HG02840 (cell line): ENCODE results near the gene HOGA1.
"Not testable (repeated sequence)": the region's sequence is repeated elsewhere in the genome, so short reads cannot be mapped to it uniquely, and the experiment has no call there.

Source experiments
- ATAC-seq: cut with Tn5 transposase; IDR thresholded peaks from one replicate; pipeline ENCODE4 v1.9.1; 2021; ENCODE audit warnings: mild to moderate bottlenecking, moderate library complexity, moderate number of reproducible peaks; ENCODE audit not compliant: unreplicated experiment, low FRiP score

The HOGA1 gene

DNA sequence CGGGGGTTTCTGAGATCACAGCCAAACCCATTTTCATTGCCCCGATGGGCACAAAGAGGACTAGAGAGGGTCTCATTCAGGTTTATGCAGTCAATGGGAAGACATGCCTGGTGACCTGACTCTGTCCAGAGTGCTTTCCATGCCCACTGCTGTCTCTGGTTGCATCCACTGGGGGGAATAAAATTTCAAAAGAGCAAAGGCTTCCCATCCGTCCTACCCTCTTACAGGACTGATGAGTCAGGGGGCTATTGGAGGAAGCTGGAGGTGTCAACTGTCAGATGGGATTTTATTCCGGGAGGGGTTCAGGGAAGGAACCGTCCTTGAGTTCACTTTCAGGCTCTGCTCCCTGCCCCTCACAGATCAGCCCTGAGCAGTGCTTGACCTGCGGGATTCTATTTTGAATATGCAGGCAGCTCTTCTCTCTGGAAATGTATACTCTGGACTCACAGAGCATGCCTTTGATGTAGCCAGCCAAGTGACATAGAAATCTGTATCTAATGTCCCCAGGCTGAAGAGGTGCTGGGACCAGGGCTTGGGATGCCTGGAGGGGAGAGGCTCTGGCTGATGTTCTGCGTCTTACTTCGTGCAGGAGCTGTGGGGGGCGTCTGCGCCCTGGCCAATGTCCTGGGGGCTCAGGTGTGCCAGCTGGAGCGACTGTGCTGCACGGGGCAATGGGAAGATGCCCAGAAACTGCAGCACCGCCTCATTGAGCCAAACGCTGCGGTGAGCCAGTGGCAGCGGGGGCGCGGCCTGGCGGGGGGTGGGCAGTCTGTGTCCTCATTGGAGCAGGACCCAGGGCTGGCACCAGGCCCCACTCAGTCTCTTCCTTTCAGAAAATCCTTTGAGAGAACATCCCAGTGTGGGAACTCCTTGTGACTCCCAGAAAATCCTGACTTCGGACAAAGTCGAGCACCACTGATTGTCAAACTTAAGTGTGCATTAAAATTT is 17.4 kb downstream of the HOGA1 start:
- ATAC-seq = no peak

DNA sequence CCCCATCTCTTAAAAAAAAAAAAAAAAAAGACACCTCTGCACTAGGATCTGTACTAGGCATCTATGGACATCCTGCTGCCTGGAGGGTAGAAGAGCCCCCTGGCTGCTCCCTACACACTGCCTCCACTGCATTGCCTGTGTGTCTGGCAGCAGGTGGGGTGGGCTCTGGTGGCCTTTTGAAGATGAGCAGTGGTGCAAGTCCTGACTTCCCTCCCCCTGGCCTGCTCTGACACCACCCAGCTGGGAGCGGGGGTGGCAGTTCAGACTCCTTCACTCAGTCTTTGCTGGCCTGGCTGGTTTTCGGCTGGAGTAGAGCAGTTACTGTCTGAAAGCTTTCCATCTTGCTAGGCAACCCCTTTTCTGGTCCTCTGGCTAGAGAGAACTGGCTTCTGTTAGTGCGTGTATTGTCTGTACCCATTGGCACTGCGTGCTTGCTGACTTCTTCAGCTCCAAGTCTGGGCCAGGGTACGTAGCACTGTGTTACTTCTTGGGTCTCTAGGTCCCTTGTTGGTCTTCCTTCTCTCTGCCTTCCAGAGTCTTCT is 23.0 kb downstream of the HOGA1 start:
- ATAC-seq = no peak

DNA sequence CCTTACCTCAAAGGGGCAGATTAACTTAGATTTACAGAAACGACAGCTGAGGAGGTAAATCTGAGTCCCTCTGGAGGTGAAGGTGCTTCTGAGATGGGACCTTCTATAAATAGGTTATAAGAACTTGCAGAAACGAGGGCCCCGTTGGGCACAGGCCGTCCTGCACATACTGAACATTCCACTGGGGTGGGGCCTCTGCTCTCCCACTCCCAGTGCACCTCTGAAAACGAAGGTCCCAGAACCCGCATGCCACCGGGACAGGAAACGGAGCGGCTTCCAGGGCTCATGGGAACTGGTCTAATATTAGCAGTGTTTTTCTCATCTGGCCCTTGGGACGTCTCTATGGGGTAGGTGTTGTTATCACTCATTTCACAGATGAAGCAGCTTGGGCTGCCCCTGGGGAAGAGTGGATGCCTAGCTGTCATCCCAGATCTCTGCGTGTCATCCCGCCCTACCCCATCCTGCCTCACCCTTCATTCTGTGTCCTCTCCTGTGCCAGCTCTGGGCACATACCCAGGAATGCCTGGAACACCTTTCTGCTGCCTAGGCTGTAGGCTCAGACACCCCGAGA is 24.9 kb downstream of the HOGA1 start:
- no peak for ATAC-seq

DNA sequence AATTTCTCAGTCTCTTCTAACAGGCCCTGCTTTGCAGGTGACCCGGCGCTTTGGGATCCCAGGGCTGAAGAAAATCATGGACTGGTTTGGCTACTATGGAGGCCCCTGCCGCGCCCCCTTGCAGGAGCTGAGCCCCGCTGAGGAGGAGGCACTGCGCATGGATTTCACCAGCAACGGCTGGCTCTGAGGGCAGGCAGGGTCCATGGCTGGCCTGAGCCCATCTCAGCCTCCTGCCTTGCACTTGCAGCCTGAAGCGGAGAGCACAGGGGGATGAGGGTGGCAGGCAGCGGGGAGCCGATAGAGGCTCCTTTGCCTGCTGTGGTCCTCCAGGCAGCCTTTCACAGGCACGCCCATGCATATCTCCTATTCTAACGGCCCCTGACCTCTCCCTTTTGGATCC is 27.3 kb downstream of the HOGA1 start:
- ATAC-seq = no peak

DNA sequence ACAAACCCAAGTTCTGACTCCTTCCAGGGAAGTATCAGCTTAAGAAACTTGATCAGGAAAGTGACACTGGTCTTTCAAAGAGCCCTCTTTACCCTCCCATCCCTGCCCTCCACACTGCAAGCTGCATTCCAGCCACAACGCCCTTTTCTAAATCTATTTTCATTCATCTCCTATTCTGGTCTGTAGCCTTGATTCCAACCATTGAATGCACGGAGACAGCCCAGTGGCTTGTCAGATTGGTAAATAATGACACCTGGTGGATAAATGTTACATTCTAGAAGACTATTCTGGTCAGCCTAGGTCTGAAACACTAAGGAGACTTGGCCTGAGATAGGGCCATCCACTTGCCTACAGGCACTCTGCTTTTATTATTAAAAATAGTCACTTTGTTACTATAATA is 28.2 kb downstream of the HOGA1 start:
- no peak for ATAC-seq

DNA sequence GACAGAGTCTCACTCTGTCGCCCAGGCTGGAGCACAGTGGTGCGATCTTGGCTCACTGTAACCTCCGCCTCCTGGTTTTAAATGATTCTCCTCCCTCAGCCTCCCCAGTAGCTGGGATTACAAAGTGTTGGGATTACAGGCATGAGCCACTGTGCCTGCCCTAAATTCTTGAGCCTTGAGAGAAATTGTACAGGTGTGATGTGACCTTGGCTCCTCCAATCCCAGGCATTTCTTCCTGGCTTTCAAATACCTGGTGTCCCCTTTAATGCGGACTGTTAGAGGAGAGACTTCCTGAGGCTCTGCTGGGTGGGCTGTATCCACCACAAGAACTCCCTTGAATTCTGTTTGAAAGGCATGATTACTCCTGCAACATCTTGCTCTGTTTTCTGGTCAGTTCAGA is 34.1 kb downstream of the HOGA1 start:
- ATAC-seq = no peak

DNA sequence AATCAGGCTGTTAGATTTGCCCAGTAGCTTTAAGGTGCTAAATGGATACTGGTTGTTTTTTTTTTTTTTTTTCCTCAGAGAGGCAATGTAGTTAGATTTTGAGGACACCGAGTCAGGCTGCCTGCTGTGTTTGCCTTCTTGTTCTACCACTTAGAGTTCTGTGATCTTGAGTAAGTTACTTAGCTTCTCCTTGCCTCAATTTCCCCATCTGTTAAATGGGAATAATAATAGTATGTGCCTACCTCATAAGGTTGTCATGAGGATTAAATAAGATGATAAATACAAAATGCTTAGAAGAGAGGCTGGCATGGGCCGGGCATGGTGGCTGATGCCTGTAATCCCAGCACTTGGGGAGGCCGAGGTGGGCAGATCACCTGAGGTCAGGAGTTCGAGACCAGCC is 34.5 kb downstream of the HOGA1 start:
- ATAC-seq = no peak

DNA sequence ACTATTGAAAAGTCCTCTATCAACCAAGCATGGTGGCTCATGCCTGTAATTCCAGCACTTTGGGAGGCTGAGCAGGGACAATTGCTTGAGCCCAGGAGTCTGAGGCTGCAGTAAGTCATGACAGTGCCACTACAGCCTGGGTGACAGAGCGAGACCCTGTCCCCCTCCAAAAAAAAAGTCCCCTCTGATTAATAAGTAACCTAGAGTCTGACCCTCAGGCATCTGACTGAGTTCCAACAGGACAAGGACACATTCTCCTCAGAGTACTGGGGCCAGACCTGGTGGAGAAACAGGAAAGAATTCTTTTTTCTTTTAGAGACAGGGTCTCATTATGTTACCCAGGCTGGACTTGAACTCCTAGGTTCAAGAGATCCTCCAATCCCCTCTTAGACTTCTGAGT is 39.1 kb downstream of the HOGA1 start:
- ATAC-seq = no peak

DNA sequence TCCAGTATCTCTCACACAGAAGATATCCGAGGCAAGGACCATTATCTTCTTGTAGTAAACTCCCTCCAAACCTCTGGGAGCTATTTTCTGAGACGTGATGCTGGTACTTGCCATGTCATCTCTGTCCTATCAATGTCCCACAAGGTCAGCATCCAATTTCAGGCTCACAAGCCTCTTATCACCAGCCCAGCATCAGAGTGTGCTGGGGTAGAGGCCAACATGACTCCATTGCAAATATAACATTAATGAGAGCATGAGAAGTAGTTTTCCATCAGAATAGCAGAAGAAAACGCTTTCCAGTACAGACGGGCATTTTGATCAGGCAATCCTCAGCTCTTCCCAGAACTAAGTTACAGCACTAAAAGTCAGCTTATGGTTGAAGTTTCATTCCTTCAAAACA is 43.5 kb downstream of the HOGA1 start:
- ATAC-seq = no peak

DNA sequence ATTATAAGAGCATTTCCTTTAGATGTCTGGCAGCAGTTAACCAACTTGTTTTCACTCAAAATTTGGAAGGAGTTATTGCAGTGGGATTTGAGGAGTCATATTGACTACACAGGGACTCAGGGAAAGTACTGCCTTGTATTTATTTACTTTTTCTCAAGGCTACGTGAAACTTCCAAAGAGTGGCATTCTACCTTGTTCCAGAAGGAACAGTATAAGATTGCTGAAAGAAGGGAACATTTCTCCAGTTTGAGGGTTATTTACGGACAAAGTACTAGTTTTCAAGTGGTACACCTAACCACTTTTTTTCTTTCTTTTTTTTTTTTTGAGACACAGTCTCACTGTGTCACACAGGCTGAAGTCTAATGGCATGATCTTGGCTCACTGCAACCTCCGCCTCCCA is 44.0 kb downstream of the HOGA1 start:
- ATAC-seq = no peak

DNA sequence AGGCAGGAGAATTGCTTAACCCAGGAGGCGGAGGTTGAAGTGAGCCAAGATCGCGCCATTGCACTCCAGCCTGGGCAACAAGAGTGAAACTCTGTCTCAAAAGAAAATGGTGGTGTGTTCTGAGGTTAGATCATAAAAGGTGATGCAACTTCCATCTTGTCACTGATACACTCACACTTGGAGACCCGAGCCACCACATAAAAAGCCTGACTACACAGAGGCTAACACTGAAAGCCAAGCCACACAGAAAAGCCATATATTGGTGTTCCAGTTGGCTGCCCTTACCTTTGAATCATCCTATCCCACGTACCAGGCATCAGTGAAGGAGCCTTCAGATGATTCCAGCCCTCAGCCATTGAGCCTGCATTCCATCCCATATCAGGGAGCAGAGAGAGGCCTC is 45.1 kb downstream of the HOGA1 start:
- ATAC-seq = no peak

DNA sequence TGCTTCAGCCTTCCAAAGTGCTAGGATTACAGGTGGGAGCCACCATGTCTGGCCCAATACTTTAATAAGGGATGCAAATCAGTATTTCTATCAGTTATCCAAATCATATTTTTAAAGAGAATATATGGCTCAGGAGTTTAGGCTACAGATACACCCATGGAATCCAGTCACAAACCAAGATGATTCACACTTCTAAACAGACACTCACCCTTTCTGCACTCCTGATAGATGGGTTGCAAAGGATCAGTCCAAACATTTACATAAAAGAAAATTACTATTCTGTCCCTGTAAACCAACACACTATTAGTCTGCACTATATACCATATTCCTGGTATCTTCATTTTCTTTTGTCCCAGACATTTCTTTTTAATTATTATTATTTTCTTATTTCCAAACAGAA is 46.9 kb downstream of the HOGA1 start:
- ATAC-seq = no peak

DNA sequence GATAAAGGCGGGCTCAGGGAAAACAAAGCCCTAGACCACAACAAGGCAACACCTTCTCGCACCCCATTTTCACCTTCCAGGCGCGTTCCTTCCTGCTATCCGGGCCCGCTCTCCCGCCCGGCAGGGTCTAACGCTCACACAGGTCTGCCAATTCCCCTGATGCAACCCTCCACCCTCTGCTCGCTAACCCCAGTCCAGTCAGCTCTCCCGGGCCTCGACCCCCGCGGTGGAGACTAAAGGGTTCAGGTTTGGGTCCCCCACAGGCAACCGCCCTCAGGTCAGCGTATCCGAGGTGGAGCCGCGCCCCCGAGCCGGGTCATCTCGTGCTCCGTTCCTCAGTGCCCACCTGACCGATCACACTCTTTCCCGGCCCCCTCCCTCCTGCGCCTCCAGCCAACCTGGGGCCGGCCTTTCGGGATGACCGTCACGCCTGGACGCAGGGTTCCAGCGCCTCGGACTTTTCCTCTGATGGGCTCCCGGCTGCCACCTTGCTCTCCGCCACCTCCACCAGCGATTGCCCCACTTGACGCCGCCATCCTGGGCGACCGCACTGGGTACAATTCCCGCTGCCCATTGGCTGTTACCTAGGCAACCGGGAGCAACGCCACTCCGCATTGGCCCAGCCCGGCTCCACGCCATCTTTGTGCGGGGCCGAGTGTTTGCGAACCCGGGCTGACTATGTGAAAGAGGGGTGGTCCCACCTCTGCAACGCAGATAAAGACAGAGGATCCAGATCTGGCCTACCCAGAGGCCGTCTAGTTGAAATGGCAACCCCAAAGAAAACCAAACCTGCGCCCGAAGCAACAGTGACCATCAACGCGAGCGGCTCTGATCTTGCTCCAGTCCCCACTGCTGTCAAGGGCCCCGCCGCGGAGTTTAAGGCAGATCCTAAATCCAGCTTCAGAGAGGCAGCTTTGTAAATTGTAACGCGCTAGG is 49.0 kb downstream of the HOGA1 start, which contains the start of gene MORN4:
Gene MORN4 (minus strand): TSS at position 552 of the 936 bp plus-strand sequence. CDS start 13,847 bp downstream, outside the sequence.
- ATAC-seq = peak; percentile 96

DNA sequence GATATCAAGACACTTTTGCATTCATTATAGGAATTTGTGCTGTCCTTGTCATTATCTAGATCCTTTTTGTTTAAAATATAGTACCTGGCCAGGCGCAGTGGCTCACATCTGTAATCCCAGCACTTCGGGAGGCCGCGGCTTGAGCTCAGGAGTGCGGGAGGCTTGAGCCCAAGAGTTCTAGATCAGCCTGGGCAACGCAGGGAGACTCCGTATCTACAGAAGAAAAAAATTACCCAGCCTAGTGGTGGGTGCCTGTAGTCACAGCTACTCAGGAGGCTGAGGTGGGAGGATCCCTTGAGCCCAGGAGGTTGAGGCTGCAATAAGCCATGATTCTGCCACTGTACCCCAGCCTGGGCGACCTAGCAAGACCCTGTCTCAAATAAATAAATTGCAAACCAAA is 49.7 kb downstream of the HOGA1 start:
- ATAC-seq = no peak

DNA sequence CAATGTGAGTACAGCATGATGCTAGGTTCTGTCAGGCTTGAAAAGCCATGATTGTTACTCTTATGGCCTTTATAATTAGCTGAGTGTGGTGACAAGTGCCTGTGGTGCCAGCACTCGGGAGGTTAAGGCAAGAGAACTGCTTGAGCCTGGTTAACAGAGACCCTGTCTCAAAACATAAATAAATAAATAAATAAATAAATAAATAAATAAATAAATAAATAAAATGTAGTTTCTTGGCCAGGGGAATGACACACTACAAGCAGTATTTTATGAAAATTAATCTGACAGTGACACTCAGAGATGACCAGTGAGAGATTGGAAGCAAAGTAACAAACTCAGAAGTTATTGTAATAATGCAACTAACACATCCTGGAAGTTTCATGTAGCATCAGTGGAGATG is 51.4 kb downstream of the HOGA1 start:
- ATAC-seq = no peak

DNA sequence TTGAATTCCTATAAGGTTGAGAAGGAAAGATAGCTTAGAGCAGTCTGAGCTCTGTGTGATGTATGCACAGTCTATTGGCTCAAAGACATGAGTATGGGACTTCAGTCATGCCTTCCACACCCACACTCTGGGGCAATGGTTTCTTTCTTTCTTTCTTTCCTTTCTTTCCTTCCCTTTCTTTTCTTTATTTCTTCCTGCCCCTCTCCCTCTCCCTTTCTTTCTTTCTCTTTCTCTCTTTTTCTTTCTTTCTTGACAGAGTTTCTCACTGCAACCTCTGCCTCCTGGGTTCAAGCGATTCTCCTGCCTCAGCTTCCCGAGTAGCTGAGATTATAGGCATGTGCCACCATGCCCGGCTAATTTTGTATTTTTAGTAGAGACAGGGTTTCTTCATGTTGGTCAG is 54.9 kb downstream of the HOGA1 start:
- ATAC-seq = not testable (repeated sequence)

DNA sequence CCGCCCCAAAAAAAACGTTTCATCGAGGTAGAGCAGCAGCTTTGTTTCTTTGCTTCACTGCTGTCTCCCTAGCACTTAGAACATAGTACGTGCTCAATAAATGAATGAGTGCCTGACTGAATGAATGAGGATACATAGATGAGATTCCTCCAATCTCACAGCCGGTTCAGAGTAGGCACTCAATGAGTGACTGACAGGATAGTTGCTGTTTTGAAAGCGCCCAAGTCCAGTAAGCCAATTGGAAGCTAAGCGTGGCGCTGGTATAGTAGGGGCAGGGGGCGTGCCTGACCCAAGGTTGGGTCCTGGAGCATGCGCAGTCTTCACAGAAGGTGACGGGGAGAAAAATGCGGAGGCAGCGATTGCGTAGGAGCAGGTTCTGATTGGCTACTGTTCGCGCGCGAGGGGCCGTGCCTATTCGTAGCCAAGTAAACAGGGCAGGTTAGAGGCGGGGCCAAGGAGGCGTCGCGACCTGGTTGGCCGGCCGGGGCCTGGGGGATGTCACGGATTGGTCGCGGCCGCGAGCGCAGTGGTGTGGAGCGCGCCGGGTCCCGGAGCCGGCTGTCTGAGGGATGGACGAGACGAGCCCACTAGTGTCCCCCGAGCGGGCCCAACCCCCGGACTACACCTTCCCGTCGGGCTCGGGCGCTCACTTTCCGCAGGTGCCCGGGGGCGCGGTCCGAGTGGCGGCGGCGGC is 56.1 kb downstream of the HOGA1 start, which contains the start of gene PI4K2A:
Gene PI4K2A (plus strand): TSS at position 498 of the 694 bp plus-strand sequence. CDS start 72 bp downstream, at position 570.
- peak; percentile 99 for ATAC-seq

DNA sequence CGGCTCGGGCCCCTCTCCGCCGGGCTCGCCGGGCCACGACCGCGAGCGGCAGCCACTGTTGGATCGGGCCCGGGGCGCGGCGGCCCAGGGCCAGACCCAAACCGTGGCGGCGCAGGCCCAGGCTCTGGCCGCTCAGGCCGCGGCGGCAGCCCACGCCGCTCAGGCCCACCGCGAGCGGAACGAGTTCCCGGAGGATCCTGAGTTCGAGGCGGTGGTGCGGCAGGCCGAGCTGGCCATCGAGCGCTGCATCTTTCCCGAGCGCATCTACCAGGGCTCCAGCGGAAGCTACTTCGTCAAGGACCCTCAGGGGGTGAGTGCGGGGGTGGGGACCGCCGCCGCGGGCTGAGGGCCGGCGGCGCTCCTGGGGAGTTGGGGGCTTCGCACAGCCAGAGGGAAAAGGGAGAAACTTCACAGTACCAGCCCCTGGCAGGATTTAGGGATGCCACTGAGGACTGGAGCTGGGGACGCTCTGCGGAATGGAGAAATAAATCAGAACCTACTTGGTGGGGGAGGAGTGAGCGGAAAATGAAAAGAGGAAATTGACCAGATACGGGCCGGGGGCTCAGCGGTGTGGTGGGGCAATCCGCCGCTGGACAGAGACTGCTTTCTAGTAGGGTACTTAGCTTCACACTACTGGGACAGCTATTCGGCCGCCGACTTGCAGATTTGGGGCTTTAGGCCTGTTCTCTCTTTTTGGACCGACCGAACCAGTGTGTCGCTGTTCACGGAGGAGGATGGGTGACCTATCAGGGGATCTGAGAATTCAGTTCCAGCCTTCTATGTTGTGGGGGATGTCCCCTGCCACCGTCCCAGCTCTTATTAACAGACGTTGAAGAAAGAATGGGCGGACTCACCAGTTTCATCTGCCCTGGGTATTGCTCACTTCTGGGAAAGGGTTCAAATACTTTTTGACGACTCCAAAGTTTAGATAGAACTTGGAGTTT is 57.0 kb downstream of the HOGA1 start:
- peak; percentile 29 for ATAC-seq
